SK-N-SH treated with all-trans-retinoic acid at 6 μM for 48 hours (cell line): ENCODE measurements around the gene CYP24A1.

Source experiments
- ISL1 ChIP-seq: fragments of 250-450 bp; sonication (Bioruptor Pico); IDR thresholded peaks from 2 replicates; pipeline ENCODE4 v2.1.2; 2022; ENCODE audit warnings: mild to moderate bottlenecking, moderate library complexity
- TCF4 ChIP-seq: fragments of 250-450 bp; sonication (Bioruptor Pico); IDR thresholded peaks from 2 replicates; pipeline ENCODE4 v1.8.0; 2021; ENCODE audit warnings: mild to moderate bottlenecking, moderate library complexity, borderline replicate concordance
- ZNF70 ChIP-seq: fragments of 450-650 bp; formaldehyde crosslinking; IDR thresholded peaks from 2 replicates; pipeline ENCODE4 v1.5.0; 2020; ENCODE audit warnings: mild to moderate bottlenecking, moderate library complexity

DNA sequence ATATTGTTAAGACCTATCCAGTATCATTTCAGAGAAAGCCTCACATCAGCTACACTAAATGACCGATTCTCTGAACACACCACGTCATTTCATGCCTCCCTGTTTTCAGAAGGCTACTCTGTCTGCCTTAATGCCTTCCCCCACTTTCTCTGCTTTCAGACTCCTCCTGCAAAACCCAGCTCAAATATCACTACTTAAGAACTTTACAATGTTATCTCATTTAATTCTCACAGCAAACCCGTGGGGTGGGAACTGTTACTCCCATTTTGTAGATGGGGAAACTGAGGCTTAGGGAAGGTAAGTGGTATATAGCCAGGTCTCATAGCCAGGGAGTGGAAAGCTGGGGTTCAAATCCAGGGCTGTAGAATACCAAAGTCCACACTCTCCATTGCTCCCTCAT lies 2.8 kb downstream of the CYP24A1 start:
- no peak for TF ChIP-seq ZNF70 (CRISPR knock-in tag)
- no peak for TF ChIP-seq TCF4 (CRISPR knock-in tag)
- no peak for TF ChIP-seq ISL1
